ENCODE data around the gene PHF14. TPM values are rescaled to one million over a fixed set of nuclear protein-coding genes. Genes with fewer than 3 reads are reported as not detected.

The PHF14 gene
- total and polyA plus RNA-seq, 2 donors (not counting 3 experiments of a cell fraction or from before 2014, with no cell fraction given): 8.8 to 43.4 TPM

DNA sequence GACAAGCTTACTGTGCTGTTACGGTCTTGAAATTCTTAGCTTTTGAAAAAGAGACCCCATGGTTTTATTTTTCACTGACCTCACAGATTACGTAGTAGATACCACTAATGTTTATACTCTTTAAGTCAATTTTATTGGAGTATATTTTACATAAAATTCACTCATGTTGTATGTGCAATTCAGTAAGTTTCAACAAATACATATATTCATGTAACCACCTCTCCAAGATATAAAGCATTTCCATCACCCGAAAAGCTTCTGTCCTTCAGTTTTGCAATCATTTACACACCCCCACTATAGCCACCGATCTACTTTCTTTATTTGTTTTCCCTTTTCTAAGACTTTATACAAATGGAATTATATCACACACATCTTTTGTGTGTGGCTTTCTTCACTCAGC is 199.2 kb downstream of the PHF14 start:
- Histone ChIP-seq H3K9ac (replicated peaks; ENCODE audit: extremely low read depth, insufficient read depth, low read length) (no peak overlapping the region), H3K4me2 (ENCODE audit: insufficient read depth, low read length) (no peak overlapping the region), H3K36me3 (ENCODE audit: control insufficient read depth in 2 of 2, extremely low read depth in 1 of 2, insufficient read depth in 2 of 2, low read length in 2 of 2) (no peaks in the 10 kb centered on the region), H3K79me2 (ENCODE audit: control insufficient read depth, insufficient read depth, low read length) (no peaks in the 10 kb centered on the region), H3K9me1 (replicated peaks; ENCODE audit: control insufficient read depth, extremely low read depth, insufficient read depth, low read length) (no peaks in the 10 kb centered on the region), H2AFZ (ENCODE audit: low read depth, low read length) (no peak overlapping the region), H3K9me3 (replicated peaks; ENCODE audit: control insufficient read depth, insufficient read depth, low read length) (no peaks in the 10 kb centered on the region), H3K4me3 (replicated peaks in 1 of 3; ENCODE audit: insufficient read depth in 1 of 3, low read depth in 1 of 3, low read length in 3 of 3) (no peak overlapping the region), H3K4me1 (ENCODE audit: control insufficient read depth, extremely low read depth, insufficient read depth, low read length) (peaks cover 4% of the 10 kb centered on the region), H3K27ac (ENCODE audit: insufficient read depth, low read depth, low read length) (no peak overlapping the region), H3K27me3 (ENCODE audit: control insufficient read depth in 2 of 2, insufficient read depth in 2 of 2, low read length in 2 of 2) (no peaks in the 10 kb centered on the region), H4K20me1 (replicated peaks; ENCODE audit: control insufficient read depth, extremely low read depth, insufficient read depth, low read length) (no peaks in the 10 kb centered on the region)
- ChIA-PET POLR2A (no interaction called here), CTCF (interaction anchor here (1.2 kb wide), 2 partner anchors 16 to 24 kb away, joined by 3 read pairs; no protein-coding TSS in a partner anchor)
- dilution Hi-C loops (cut with MboI; ENCODE audit: extremely low pct_ligation_motif_present, low sequenced_read_pairs): no loop called here
- no peak for DNase-seq (ENCODE audit: low read depth, low spot score)
- intact Hi-C loops (cut with micrococcal nuclease): no loop called here
- TF ChIP-seq MYC (IDR thresholded peaks at IDR 0.05; ENCODE audit: low read depth, low read length) (no peak), JUN (IDR thresholded peaks at IDR 0.05; ENCODE audit: borderline replicate concordance, insufficient read depth, insufficient read length, low read depth) (no peak), FOS (IDR thresholded peaks at IDR 0.05; ENCODE audit: borderline replicate concordance, insufficient read depth, low read length) (no peak), POLR2A (IDR thresholded peaks at IDR 0.05; ENCODE audit: low read depth, low read length) (no peak), GATA2 (IDR thresholded peaks at IDR 0.05; ENCODE audit: insufficient read depth, insufficient read length, low read depth, low read length) (no peak), POLR2AphosphoS5 (IDR thresholded peaks at IDR 0.05; ENCODE audit: insufficient read depth, low read depth, low read length) (no peak), EZH2 (IDR thresholded peaks at IDR 0.05; ENCODE audit: borderline replicate concordance, low read depth, low read length, severe bottlenecking) (no peak)
- TF ChIP-seq, protein P1, sequence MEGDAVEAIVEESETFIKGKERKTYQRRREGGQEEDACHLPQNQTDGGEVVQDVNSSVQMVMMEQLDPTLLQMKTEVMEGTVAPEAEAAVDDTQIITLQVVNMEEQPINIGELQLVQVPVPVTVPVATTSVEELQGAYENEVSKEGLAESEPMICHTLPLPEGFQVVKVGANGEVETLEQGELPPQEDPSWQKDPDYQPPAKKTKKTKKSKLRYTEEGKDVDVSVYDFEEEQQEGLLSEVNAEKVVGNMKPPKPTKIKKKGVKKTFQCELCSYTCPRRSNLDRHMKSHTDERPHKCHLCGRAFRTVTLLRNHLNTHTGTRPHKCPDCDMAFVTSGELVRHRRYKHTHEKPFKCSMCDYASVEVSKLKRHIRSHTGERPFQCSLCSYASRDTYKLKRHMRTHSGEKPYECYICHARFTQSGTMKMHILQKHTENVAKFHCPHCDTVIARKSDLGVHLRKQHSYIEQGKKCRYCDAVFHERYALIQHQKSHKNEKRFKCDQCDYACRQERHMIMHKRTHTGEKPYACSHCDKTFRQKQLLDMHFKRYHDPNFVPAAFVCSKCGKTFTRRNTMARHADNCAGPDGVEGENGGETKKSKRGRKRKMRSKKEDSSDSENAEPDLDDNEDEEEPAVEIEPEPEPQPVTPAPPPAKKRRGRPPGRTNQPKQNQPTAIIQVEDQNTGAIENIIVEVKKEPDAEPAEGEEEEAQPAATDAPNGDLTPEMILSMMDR (IDR thresholded peaks at IDR 0.05; ENCODE audit: extremely low read depth in 1 of 2, insufficient read depth in 1 of 2, low read depth in 1 of 2, low read length in 2 of 2): no peak
- TF ChIP-seq, protein P2, sequence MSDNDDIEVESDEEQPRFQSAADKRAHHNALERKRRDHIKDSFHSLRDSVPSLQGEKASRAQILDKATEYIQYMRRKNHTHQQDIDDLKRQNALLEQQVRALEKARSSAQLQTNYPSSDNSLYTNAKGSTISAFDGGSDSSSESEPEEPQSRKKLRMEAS (IDR thresholded peaks at IDR 0.05; ENCODE audit: insufficient read depth, insufficient read length): no peak
- BruUV-seq (replicated peaks): no TSS peak
- no peak for FAIRE-seq
